ENCODE results near the gene RNF186. TPM values are rescaled to one million over a fixed set of nuclear protein-coding genes. Genes with fewer than 3 reads are reported as not detected.
"Not testable (repeated sequence)": the region's sequence is repeated elsewhere in the genome, so short reads cannot be mapped to it uniquely, and the experiment has no call there.

The RNF186 gene
- total RNA-seq, 1 experiment from 2014 or later, result 0.69 TPM

GRCh38 chr1:19847334-19847733, 32.3 kb upstream of the RNF186 start:
- ATAC-seq, result peak; percentile 46
- BruUV-seq (replicated peaks); H3K36me3 ChIP-seq (ENCODE audit: low read depth, low read length); H3F3A ChIP-seq (ENCODE audit: low read length, unreplicated experiment); H3K4me2 ChIP-seq (ENCODE audit: low read length); H3K4me3 ChIP-seq (ENCODE audit: low read length); H4K20me1 ChIP-seq (ENCODE audit: low read length); H3K79me2 ChIP-seq (ENCODE audit: low read length); H3K9me2 ChIP-seq (replicated peaks; ENCODE audit: low read length); H3K27me3 ChIP-seq (ENCODE audit: low read length); DNase-seq; H2AFZ ChIP-seq (ENCODE audit: low read length); CTCF ChIA-PET; H3K9ac ChIP-seq (ENCODE audit: low read length); H3K9me3 ChIP-seq (ENCODE audit: low read length): not testable (repeated sequence)
- POLR2A ChIA-PET (ENCODE audit: unreplicated experiment), result interaction anchor here (0.7 kb wide), 1 partner anchor 14 kb away, joined by 3 read pairs; no protein-coding TSS in a partner anchor
- intact Hi-C loops (cut with micrococcal nuclease), result loop anchor here (5.0 kb wide), 1 partner anchor 45 kb away; no protein-coding TSS in a partner anchor
- peak overlapping the region; percentile 24; the same call in 1 of the 2 replicates for H3K27ac ChIP-seq (ENCODE audit: low read length)
- peaks cover 11% of the 10 kb centered on the region; the same call in 1 of the 2 replicates for H3K4me1 ChIP-seq (ENCODE audit: insufficient read depth, low read length)

- Histone ChIP-seq H3K9ac (ENCODE audit: low read length) (no peak overlapping the region), H3K79me2 (ENCODE audit: low read length) (no peaks in the 10 kb centered on the region), H3K27ac (ENCODE audit: low read length) (peak overlapping the region; percentile 24; the same call in 1 of the 2 replicates), H3K27me3 (ENCODE audit: low read length) (no peaks in the 10 kb centered on the region), H3K4me3 (ENCODE audit: low read length) (no peak overlapping the region), H3K36me3 (ENCODE audit: low read depth, low read length) (no peaks in the 10 kb centered on the region), H2AFZ (ENCODE audit: low read length) (0 out of 2 replicates have a peak overlapping the region, but pooled peaks have one; percentile 8), H3F3A (ENCODE audit: low read length, unreplicated experiment) (no peaks in the 10 kb centered on the region), H3K9me2 (replicated peaks; ENCODE audit: low read length) (no peaks in the 10 kb centered on the region), H3K4me1 (ENCODE audit: insufficient read depth, low read length) (peaks cover 11% of the 10 kb centered on the region; the same call in 1 of the 2 replicates), H3K4me2 (ENCODE audit: low read length) (no peak overlapping the region), H3K9me3 (ENCODE audit: low read length) (no peaks in the 10 kb centered on the region), H4K20me1 (ENCODE audit: low read length) (no peaks in the 10 kb centered on the region)
- DNase-seq (no peak), ATAC-seq (peak; percentile 77)
- no TSS peak for BruUV-seq (replicated peaks)
- POLR2A ChIA-PET (ENCODE audit: unreplicated experiment), result interaction anchor here (0.6 kb wide), 2 partner anchors 43 to 91 kb away, joined by 3 read pairs; no protein-coding TSS in a partner anchor
- intact Hi-C loops (cut with micrococcal nuclease), result loop anchor here (1.0 to 5.0 kb wide), 3 partner anchors 15 to 44 kb away; no protein-coding TSS in a partner anchor
- CTCF ChIA-PET, result no interaction called here
- TF ChIP-seq EZH2phosphoT487 (IDR thresholded peaks at IDR 0.05; ENCODE audit: borderline replicate concordance, low read length) (no peak), CTCF (conservative IDR thresholded peaks at IDR 0.05; ENCODE audit: low read depth, low read length) (no peak), EZH2 (IDR thresholded peaks at IDR 0.05; ENCODE audit: low read length, unreplicated experiment) (no peak)
Measured at GRCh38 chr1:19846338-19846737, 31.3 kb upstream of the RNF186 start.

GRCh38 chr1:19845555-19845954, 30.5 kb upstream of the RNF186 start:
- Histone ChIP-seq H3K79me2 (ENCODE audit: low read length) (no peaks in the 10 kb centered on the region), H3K4me3 (ENCODE audit: low read length) (no peak overlapping the region), H3K27me3 (ENCODE audit: low read length) (no peaks in the 10 kb centered on the region), H3F3A (ENCODE audit: low read length, unreplicated experiment) (no peaks in the 10 kb centered on the region), H2AFZ (ENCODE audit: low read length) (0 out of 2 replicates have a peak overlapping the region, but pooled peaks have one; percentile 8), H3K27ac (ENCODE audit: low read length) (no peak overlapping the region), H3K4me2 (ENCODE audit: low read length) (no peak overlapping the region), H4K20me1 (ENCODE audit: low read length) (no peaks in the 10 kb centered on the region), H3K9me3 (ENCODE audit: low read length) (no peaks in the 10 kb centered on the region), H3K9ac (ENCODE audit: low read length) (no peak overlapping the region), H3K9me2 (replicated peaks; ENCODE audit: low read length) (no peaks in the 10 kb centered on the region), H3K4me1 (ENCODE audit: insufficient read depth, low read length) (peaks cover 11% of the 10 kb centered on the region; the same call in 1 of the 2 replicates), H3K36me3 (ENCODE audit: low read depth, low read length) (no peaks in the 10 kb centered on the region)
- POLR2A ChIA-PET (ENCODE audit: unreplicated experiment), result no interaction called here
- intact Hi-C loops (cut with micrococcal nuclease), result loop anchor here (5.0 kb wide), 1 partner anchor 43 kb away; no protein-coding TSS in a partner anchor
- no TSS peak for BruUV-seq (replicated peaks)
- TF ChIP-seq EZH2 (IDR thresholded peaks at IDR 0.05; ENCODE audit: low read length, unreplicated experiment) (no peak), CTCF (conservative IDR thresholded peaks at IDR 0.05; ENCODE audit: low read depth, low read length) (no peak), EZH2phosphoT487 (IDR thresholded peaks at IDR 0.05; ENCODE audit: borderline replicate concordance, low read length) (no peak)
- CTCF ChIA-PET, result no interaction called here
- no peak for DNase-seq
- no peak for ATAC-seq

Data from PC-3 (cell line).